Right atrium auricular region (tissue), 2 donors: Measurements from ENCODE around the gene HS3ST4. TPM values are rescaled to one million over a fixed set of nuclear protein-coding genes. Genes with fewer than 3 reads are reported as not detected.

Experiments used
- DNase-seq: peaks from one replicate; pipeline ENCODE4 v3.0.0-alpha.2; 2019; ENCODE audit warnings: low spot score
- H3K27ac ChIP-seq, 2 donors: fragments of 200-600 bp; sonication (generic); 1 replicate in 1 of 2; 2 replicates in 1 of 2; pipeline ENCODE4 v1.5.1; 2016 to 2019
- H3K27me3 ChIP-seq, 2 donors: fragments of 200-600 bp; sonication (generic); one replicate each; pipeline versions ENCODE4 v1.5.1 to v1.6.0; 2017 to 2019
- H3K36me3 ChIP-seq: fragments of 200-600 bp; sonication (generic); one replicate; pipeline ENCODE4 v1.5.1; 2016
- H3K4me1 ChIP-seq, 2 donors: fragments of 200-600 bp; sonication (generic); one replicate each; pipeline versions ENCODE4 v1.5.1 to v1.6.0; 2017 to 2019
- H3K4me3 ChIP-seq, 2 donors: fragments of 200-600 bp; sonication (generic); 1 replicate in 1 of 2; 2 replicates in 1 of 2; pipeline ENCODE4 v1.5.1; 2017 to 2019; ENCODE audit warnings: mild to moderate bottlenecking in 1 of 2, moderate library complexity in 1 of 2
- H3K9me3 ChIP-seq, 2 donors: fragments of 200-600 bp; sonication (generic); one replicate each; pipeline ENCODE4 v1.5.1; 2019
- total RNA-seq, 2 donors: library from RNA; depleted of rRNA; stranded (reverse); fragments of >200 nt; gene quantifications; one replicate each; pipeline ENCODE4 v1.1.0, GENCODE V29; 2016
- TF ChIP-seq, protein P1 (sequence below), 2 donors: fragments of 200-600 bp; sonication (generic); IDR thresholded peaks; one replicate each; pipeline ENCODE4 v1.5.1; 2019; ENCODE audit warnings: antibody characterized with exemption in 2 of 2

The HS3ST4 gene
- total RNA-seq, 2 donors from 2014 or later = not detected

DNA sequence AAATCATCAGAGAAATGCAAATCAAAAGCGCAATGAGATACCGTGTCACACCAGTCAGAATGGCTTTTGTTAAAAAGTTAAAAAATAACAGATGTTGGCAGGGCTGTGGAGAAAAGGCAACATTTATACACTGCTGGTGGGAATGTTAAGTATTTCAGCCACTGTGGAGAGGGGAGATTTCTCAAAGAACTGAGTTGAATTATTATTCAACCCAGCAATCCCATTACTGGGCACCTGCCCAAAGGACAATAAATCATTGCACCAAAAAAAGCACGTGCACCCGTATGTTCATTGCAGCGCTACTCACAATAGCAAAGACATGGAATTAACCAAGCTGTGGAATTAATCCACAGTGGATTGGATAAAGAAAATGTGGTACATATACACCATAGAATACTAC, 204.7 kb downstream of the HS3ST4 start:
- Histone ChIP-seq H3K36me3 (no peaks in the 10 kb centered on the region), H3K4me3 (no peak overlapping the region), H3K4me1 (no peaks in the 10 kb centered on the region), H3K27me3 (no peaks in the 10 kb centered on the region), H3K27ac (no peak overlapping the region), H3K9me3 (no peaks in the 10 kb centered on the region)
- TF ChIP-seq, protein P1, sequence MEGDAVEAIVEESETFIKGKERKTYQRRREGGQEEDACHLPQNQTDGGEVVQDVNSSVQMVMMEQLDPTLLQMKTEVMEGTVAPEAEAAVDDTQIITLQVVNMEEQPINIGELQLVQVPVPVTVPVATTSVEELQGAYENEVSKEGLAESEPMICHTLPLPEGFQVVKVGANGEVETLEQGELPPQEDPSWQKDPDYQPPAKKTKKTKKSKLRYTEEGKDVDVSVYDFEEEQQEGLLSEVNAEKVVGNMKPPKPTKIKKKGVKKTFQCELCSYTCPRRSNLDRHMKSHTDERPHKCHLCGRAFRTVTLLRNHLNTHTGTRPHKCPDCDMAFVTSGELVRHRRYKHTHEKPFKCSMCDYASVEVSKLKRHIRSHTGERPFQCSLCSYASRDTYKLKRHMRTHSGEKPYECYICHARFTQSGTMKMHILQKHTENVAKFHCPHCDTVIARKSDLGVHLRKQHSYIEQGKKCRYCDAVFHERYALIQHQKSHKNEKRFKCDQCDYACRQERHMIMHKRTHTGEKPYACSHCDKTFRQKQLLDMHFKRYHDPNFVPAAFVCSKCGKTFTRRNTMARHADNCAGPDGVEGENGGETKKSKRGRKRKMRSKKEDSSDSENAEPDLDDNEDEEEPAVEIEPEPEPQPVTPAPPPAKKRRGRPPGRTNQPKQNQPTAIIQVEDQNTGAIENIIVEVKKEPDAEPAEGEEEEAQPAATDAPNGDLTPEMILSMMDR (IDR thresholded peaks at IDR 0.05) = no peak
- DNase-seq = no peak

DNA sequence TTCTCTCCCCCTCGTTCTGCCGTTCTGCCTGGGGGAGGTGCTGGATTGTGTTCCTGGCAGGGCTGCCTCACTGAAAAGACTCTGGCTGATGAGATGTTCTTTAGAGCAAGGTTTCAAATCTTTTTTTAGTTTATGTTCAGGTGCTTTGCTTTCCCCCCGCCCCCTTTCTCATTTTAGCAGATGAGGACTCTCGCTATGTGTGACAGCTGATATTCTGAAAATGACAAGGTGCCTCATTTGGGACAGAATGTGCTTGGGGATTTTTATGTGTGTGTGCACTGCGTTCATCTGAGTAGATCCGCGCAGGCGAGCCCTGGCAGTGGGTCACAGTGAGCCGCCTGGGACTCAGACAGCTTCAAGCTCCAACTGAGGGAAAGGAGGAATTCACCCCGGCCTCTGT, 205.9 kb downstream of the HS3ST4 start:
- no peaks in the 10 kb centered on the region for H3K27me3 ChIP-seq
- TF ChIP-seq, protein P1 (IDR thresholded peaks at IDR 0.05) = no peak
- H3K4me1 ChIP-seq = no peaks in the 10 kb centered on the region
- H3K4me3 ChIP-seq = no peak overlapping the region
- DNase-seq = no peak
- H3K36me3 ChIP-seq = no peaks in the 10 kb centered on the region
- H3K27ac ChIP-seq = no peak overlapping the region
- H3K9me3 ChIP-seq = no peaks in the 10 kb centered on the region

DNA sequence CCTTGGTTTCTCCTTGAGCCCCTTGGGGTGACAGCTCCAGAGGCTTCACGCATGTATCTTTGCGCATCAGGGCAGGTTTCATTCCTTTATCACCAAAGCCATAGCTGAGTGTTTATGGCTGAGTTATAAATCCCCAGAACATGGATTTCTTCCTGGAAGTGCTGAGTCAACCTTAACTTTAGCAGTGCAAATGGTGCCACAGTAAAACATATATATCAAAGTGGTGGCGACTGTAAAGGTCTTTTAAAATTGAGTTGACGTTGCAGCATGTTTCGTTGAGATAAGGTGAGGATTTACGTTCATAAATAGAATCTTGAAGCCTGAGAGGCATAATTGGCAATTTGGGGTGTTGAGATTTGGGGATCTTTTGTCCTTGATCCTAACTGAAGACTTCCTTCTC, 214.1 kb downstream of the HS3ST4 start:
- no peak overlapping the region for H3K27ac ChIP-seq
- no peaks in the 10 kb centered on the region for H3K36me3 ChIP-seq
- DNase-seq = no peak
- H3K9me3 ChIP-seq = no peaks in the 10 kb centered on the region
- H3K4me1 ChIP-seq = no peaks in the 10 kb centered on the region
- no peaks in the 10 kb centered on the region for H3K27me3 ChIP-seq
- TF ChIP-seq, protein P1 (IDR thresholded peaks at IDR 0.05) = no peak
- H3K4me3 ChIP-seq = no peak overlapping the region

DNA sequence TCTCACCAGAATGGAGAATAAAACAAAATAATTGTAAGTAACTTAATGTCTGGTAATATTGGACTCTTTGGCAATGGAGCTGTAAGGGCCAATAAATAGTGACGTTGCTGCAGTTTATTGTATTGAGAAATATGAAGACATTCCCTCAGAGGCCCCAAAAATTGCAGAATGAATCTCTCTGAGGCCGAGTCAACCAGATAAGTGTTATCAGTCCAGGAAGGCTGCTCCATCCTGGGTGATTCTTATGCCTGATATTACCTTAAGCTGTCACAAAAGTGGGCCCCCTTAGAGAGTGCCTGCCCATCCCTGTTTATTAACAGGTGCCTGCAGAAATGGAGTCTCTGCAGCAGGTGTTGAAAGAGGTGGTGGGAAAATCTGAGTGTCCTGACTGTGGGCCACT, 219.2 kb downstream of the HS3ST4 start:
- TF ChIP-seq, protein P1 (IDR thresholded peaks at IDR 0.05) = no peak

DNA sequence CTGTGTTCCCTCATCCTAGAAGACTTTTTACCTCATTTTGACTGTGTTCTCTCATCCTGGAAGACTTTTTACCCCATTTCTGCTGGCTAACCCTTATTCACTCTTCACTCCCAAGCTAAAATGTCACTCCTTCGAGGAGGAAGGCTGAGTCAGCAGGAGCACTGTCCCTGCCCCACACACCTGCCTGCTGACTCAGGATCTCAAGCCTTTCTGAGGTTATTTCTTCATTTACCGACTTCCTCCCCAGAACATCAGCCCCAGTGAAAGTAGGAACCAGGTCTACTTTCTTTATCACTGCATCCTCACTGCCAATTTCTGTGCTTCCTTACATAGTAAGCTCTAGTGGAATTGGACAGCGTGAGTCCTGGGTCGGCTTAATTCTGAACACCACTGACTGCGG, 220.6 kb downstream of the HS3ST4 start:
- H3K27me3 ChIP-seq = no peaks in the 10 kb centered on the region
- TF ChIP-seq, protein P1 (IDR thresholded peaks at IDR 0.05) = no peak
- no peaks in the 10 kb centered on the region for H3K4me1 ChIP-seq
- H3K27ac ChIP-seq = no peak overlapping the region
- H3K9me3 ChIP-seq = no peaks in the 10 kb centered on the region
- DNase-seq = no peak
- H3K4me3 ChIP-seq = no peak overlapping the region
- H3K36me3 ChIP-seq = no peaks in the 10 kb centered on the region

More for the DNA sequence above, 219.2 kb downstream of the HS3ST4 start:
- H3K27me3 ChIP-seq = no peaks in the 10 kb centered on the region
- no peak overlapping the region for H3K4me3 ChIP-seq
- H3K4me1 ChIP-seq = no peaks in the 10 kb centered on the region
- no peaks in the 10 kb centered on the region for H3K9me3 ChIP-seq
- no peak for DNase-seq
- no peaks in the 10 kb centered on the region for H3K36me3 ChIP-seq
- H3K27ac ChIP-seq = no peak overlapping the region

DNA sequence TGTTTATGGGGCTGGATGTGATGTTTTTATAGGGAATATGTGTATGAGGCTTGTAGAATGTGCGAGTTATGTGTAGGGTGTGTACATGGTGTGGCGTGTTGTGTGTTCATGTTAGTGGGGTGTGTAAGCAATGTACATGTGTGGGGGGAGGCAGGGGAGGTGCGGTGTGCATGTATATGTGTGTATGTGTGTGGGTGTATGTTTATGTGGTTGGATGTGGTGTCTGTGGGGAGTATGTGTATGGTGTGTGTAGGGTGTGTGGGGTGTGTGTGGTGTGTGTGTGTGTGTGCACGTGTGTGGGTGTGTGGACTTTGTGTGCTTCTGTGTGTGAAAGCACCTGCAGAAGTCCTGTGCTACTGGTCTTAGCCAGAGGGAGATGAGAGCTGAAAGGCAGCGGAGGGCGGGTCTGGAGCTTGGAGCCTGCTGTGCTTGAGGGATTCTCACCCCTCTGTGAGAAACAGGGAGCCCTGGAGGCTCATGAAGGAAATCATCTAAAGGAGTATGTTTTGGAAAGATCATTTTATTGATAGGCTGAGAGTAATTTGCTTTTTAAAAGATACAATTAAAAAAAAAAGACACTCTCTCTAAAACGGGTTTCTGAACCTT, 222.7 kb downstream of the HS3ST4 start:
- Histone ChIP-seq H3K9me3 (no peaks in the 10 kb centered on the region), H3K36me3 (no peaks in the 10 kb centered on the region), H3K27ac (no peak overlapping the region), H3K4me1 (no peaks in the 10 kb centered on the region), H3K4me3 (no peak overlapping the region), H3K27me3 (no peaks in the 10 kb centered on the region)
- TF ChIP-seq, protein P1 (IDR thresholded peaks at IDR 0.05) = no peak
- no peak for DNase-seq
